Fibroblast of lung (primary cell): ENCODE measurements around the gene GNG12. TPM values are rescaled to one million over a fixed set of nuclear protein-coding genes. Genes with fewer than 3 reads are reported as not detected.

ENCODE experiments used
- DNase-seq, 2 donors: peaks; one replicate each; pipeline versions ENCODE4 v3.0.0 to v3.0.0-alpha.2; 2010; ENCODE audit warnings: low read depth in 2 of 2
- H2AFZ ChIP-seq: 2 replicates; pipeline ENCODE4 v1.5.1; 2012; ENCODE audit warnings: low read length, control low read depth, inconsistent platforms
- H3K27ac ChIP-seq: 2 replicates; pipeline ENCODE4 v1.5.1; 2011; ENCODE audit warnings: low read length, control low read depth; ENCODE audit not compliant: insufficient read depth
- H3K27me3 ChIP-seq: 2 replicates; pipeline ENCODE4 v1.5.1; 2011; ENCODE audit warnings: mild to moderate bottlenecking, low read length; ENCODE audit not compliant: control insufficient read depth, insufficient read depth
- H3K36me3 ChIP-seq: 2 replicates; pipeline ENCODE4 v1.5.1; 2011; ENCODE audit warnings: low read length; ENCODE audit not compliant: control insufficient read depth, insufficient read depth
- H3K4me1 ChIP-seq: 2 replicates; pipeline ENCODE4 v1.5.1; 2011; ENCODE audit warnings: low read length; ENCODE audit not compliant: control insufficient read depth, insufficient read depth; ENCODE audit errors: extremely low read depth
- H3K4me2 ChIP-seq: 2 replicates; pipeline ENCODE4 v1.5.1; 2011; ENCODE audit warnings: low read length, control low read depth; ENCODE audit not compliant: insufficient read depth; ENCODE audit errors: extremely low read depth
- H3K4me3 ChIP-seq, 4 experiments: fragments of 200-600 bp in 1 of 4; sonication (generic) in 1 of 4; replicated peaks in 1 of 4; 2 replicates each; pipeline ENCODE4 v1.5.1; 2011 to 2016; ENCODE audit warnings: low read length in 4 of 4, low read depth in 3 of 4, mild to moderate bottlenecking in 3 of 4, control low read depth in 2 of 4, inconsistent platforms in 1 of 4, mixed read lengths in 1 of 4; ENCODE audit not compliant: insufficient read depth in 1 of 4; ENCODE audit errors: control extremely low read depth in 1 of 4
- H3K79me2 ChIP-seq: 2 replicates; pipeline ENCODE4 v1.5.1; 2012; ENCODE audit warnings: mild to moderate bottlenecking, low read length, inconsistent platforms; ENCODE audit not compliant: control insufficient read depth, insufficient read depth
- H3K9ac ChIP-seq: 2 replicates; pipeline ENCODE4 v1.5.1; 2011; ENCODE audit warnings: mild to moderate bottlenecking, low read length, control low read depth; ENCODE audit not compliant: insufficient read depth
- H3K9me3 ChIP-seq: 2 replicates; pipeline ENCODE4 v1.5.1; 2012; ENCODE audit warnings: low read depth, low read length; ENCODE audit not compliant: control insufficient read depth, insufficient read depth
- H4K20me1 ChIP-seq: 2 replicates; pipeline ENCODE4 v1.5.1; 2011; ENCODE audit warnings: low read length; ENCODE audit not compliant: control insufficient read depth, insufficient read depth; ENCODE audit errors: extremely low read depth
- EZH2 ChIP-seq: IDR thresholded peaks from 2 replicates; pipeline ENCODE4 v1.5.1; 2012; ENCODE audit warnings: low read length, control low read depth, mild to moderate bottlenecking; ENCODE audit errors: missing control alignments
- polyA plus RNA-seq, 2 donors: library from polyadenylated mRNA; depleted of rRNA in 1 of 2; stranded (reverse) in 1 of 2; unstranded in 1 of 2; fragments of >200 nt; gene quantifications; 2 replicates each; pipeline ENCODE4 v1.2.1, GENCODE V29; 2011 to 2012; ENCODE audit warnings: missing spikeins in 1 of 2
- total RNA-seq: library from RNA; depleted of rRNA; stranded (reverse); fragments of >200 nt; gene quantifications from 2 replicates; pipeline ENCODE4 v1.2.1, GENCODE V29; 2014
- TF ChIP-seq, protein P1 (sequence below), 2 donors: IDR thresholded peaks in 1 of 2; conservative IDR thresholded peaks in 1 of 2; 1 replicate in 1 of 2; 2 replicates in 1 of 2; pipeline ENCODE4 v1.5.1; 2011 to 2012; ENCODE audit warnings: low read length in 2 of 2, control low read depth in 1 of 2, inconsistent platforms in 1 of 2, low read depth in 1 of 2, mild to moderate bottlenecking in 1 of 2

The GNG12 gene
- total and polyA plus RNA-seq, 2 donors (not counting 1 experiment from before 2014, with no cell fraction given) = 127 to 241 TPM

DNA sequence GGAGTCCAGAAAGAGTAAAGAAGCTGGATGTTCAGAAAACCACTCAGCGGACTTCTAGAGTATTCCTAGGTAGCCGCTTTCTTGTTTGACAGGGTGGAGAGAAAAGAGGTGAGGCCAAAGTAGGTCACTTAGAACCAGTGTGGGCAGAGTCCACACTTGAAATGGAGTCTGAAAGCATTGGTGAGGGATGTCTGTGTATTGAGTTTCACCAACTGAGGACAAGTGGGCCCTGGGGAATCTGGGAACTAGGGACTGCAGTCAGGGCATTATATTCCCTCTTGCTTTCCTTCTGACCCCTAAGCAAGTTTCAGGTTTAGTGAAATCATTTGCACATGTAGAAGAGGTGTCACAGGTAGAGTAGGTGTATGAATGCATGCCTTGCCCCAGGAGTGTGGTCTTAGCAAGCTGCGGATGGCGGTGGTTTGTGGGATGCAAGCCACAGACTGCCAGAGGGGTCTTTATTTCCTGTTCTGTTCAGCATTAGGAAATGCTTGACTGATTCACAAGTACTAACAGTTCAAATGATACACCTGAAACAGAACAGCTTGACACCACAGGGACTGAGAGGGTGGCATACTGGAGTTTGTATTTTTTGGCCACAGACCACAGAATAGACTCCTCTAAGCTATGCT is 1.1 kb upstream of the GNG12 start:
- H3K9ac ChIP-seq = no peak overlapping the region
- H3K36me3 ChIP-seq = no peaks in the 10 kb centered on the region
- H3K4me1 ChIP-seq = no peaks in the 10 kb centered on the region
- no peak overlapping the region for H2AFZ ChIP-seq
- H4K20me1 ChIP-seq = no peaks in the 10 kb centered on the region
- peaks cover 33% of the 10 kb centered on the region for H3K79me2 ChIP-seq
- no peak overlapping the region for H3K4me3 ChIP-seq
- no peak overlapping the region for H3K4me2 ChIP-seq
- H3K27ac ChIP-seq = no peak overlapping the region
- TF ChIP-seq EZH2 = no peak
- TF ChIP-seq, protein P1, sequence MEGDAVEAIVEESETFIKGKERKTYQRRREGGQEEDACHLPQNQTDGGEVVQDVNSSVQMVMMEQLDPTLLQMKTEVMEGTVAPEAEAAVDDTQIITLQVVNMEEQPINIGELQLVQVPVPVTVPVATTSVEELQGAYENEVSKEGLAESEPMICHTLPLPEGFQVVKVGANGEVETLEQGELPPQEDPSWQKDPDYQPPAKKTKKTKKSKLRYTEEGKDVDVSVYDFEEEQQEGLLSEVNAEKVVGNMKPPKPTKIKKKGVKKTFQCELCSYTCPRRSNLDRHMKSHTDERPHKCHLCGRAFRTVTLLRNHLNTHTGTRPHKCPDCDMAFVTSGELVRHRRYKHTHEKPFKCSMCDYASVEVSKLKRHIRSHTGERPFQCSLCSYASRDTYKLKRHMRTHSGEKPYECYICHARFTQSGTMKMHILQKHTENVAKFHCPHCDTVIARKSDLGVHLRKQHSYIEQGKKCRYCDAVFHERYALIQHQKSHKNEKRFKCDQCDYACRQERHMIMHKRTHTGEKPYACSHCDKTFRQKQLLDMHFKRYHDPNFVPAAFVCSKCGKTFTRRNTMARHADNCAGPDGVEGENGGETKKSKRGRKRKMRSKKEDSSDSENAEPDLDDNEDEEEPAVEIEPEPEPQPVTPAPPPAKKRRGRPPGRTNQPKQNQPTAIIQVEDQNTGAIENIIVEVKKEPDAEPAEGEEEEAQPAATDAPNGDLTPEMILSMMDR (conservative IDR thresholded peaks at IDR 0.05 in 1 of 2, IDR thresholded peaks at IDR 0.05 in 1 of 2; ENCODE audit: low read depth in 1 of 2, low read length in 2 of 2) = no peak
- H3K9me3 ChIP-seq = no peaks in the 10 kb centered on the region
- H3K27me3 ChIP-seq = no peaks in the 10 kb centered on the region
- DNase-seq = peak in 1 of 2 donors; percentile 14

DNA sequence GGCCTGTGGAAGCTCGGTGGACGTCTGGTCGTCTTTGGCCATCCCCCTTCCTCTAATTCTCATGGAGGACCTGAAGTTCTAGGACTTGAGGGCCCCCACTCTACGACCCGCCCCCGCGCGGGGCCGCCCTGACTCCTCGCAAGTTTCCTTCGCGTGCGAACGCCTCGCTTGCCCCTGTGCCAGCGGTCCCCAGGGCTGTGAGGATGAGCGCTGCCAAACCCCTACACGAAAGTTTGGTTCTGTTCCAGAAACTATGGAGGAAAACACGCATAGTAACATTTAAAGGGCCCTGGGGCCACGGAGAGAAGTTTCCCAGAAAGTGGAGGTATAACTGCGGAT is 304 bp upstream of the GNG12 start:
- Histone ChIP-seq H3K4me1 (no peaks in the 10 kb centered on the region), H2AFZ (peak overlapping the region; percentile 66), H3K36me3 (no peaks in the 10 kb centered on the region), H3K4me2 (peak overlapping the region; percentile 70), H3K9ac (peak overlapping the region; percentile 86), H3K4me3 (peak overlapping the region; percentile 54 to 85 (median 77)), H3K9me3 (no peaks in the 10 kb centered on the region), H3K79me2 (peaks cover 41% of the 10 kb centered on the region), H4K20me1 (no peaks in the 10 kb centered on the region), H3K27ac (peak overlapping the region; percentile 87), H3K27me3 (no peaks in the 10 kb centered on the region)
- DNase-seq = peak; percentile 55 to 75
- TF ChIP-seq, protein P1 (conservative IDR thresholded peaks at IDR 0.05 in 1 of 2, IDR thresholded peaks at IDR 0.05 in 1 of 2; ENCODE audit: low read depth in 1 of 2, low read length in 2 of 2) = no peak
- no peak for TF ChIP-seq EZH2

DNA sequence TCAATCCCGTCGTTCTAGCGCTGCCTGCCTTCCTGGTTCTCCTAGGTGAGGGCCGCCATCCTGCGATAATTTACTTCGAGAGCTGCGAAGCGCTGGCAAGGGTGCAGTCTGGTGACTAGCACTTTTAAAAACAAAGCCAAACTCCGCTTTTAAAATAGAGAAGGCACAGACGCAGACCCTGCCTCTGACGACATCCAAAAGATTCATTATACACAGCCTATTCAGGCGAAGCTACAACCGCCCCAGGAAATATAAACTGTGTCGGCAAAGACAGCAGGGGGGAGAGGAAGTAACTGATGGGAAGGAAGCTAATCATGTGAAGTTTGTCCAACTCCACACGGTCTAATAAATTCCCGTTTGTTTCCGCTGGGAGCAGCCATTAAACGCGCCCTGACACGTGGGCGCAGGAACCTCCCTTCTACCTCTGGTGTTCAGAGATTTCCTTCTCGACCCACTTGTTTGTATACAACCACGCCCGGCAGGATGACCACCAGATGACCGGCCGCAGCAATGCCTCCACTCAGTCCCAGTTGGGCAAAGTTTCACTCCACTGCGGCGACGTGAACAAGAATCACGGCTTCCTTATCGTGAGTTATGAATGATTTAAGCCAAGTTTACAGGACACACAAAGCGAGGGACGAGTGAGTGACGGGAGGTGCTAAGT is 1.3 kb downstream of the GNG12 start:
- H3K36me3 ChIP-seq = no peaks in the 10 kb centered on the region
- TF ChIP-seq, protein P1 (conservative IDR thresholded peaks at IDR 0.05 in 1 of 2, IDR thresholded peaks at IDR 0.05 in 1 of 2; ENCODE audit: low read depth in 1 of 2, low read length in 2 of 2) = no peak
- TF ChIP-seq EZH2 = no peak
- H4K20me1 ChIP-seq = no peaks in the 10 kb centered on the region
- H3K9ac ChIP-seq = peak overlapping the region; percentile 86
- H3K4me2 ChIP-seq = peak overlapping the region; percentile 73
- H3K9me3 ChIP-seq = no peaks in the 10 kb centered on the region
- DNase-seq = peak; percentile 75 to 86
- no peak overlapping the region for H2AFZ ChIP-seq
- H3K79me2 ChIP-seq = peaks cover 54% of the 10 kb centered on the region
- H3K27ac ChIP-seq = peak overlapping the region; percentile 87
- no peaks in the 10 kb centered on the region for H3K4me1 ChIP-seq
- no peaks in the 10 kb centered on the region for H3K27me3 ChIP-seq
- H3K4me3 ChIP-seq = peak overlapping the region; percentile 77 to 85 (median 80)
